Astrocyte of the hippocampus (primary cell): Measurements from ENCODE around the gene C17orf113.
"Not testable (repeated sequence)": the region's sequence is repeated elsewhere in the genome, so short reads cannot be mapped to it uniquely, and the experiment has no call there.

ENCODE experiments used
- DNase-seq: peaks from one replicate; pipeline ENCODE4 v3.0.0; 2011; ENCODE audit warnings: low read depth, low spot score

C17orf113 gene

DNA sequence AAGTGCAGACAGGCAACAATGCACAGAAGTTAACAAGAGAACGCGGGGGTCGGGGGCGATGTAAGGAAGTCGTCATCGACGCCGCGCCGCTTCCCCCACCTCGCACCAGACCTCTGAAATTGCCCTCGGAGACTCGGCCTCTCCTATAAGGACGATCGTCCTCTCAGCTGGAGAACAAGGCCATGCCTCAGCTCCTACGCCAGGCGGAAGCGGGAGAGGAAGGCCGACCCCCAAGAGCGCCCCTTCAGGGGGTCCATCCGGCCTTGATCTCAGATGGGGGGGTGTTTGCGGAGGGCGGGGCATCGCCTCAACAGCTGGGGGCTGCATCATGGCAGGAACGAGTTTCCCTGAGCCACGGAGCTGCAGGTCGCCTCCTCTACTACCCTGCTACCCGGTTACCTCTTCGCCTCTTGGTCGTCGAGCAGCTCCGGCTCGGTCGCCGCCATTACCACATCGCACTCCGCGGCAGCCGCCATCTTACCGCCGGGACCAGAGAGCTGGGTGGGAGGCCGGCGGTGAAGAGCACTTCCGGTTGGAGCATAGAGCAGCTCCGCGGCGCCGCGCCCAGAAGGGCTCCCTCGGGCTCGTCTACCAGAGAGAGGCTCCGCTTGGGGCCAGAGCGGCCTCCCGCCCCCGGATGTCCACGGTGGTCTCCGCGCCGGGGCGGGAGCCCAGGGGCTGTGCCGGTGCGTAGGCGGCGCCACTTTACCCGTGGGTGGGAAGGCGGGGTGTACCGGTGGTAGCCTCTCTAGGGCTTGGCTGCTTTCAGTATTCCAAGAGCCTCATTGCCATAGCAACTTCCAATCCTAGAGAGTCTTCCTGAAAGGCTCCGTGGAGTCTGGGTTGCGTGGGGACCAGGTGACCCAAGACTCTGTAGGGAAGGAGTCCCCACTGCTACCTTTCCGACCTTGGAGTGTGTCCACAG, 33.2 kb downstream of the C17orf113 start, which contains the start of gene DNAJC7:
TSS of gene DNAJC7 (minus strand) at position 499 of the 925 bp plus-strand sequence. CDS start at position 476, 23 bp downstream.
- DNase-seq, result peak; percentile 97

DNA sequence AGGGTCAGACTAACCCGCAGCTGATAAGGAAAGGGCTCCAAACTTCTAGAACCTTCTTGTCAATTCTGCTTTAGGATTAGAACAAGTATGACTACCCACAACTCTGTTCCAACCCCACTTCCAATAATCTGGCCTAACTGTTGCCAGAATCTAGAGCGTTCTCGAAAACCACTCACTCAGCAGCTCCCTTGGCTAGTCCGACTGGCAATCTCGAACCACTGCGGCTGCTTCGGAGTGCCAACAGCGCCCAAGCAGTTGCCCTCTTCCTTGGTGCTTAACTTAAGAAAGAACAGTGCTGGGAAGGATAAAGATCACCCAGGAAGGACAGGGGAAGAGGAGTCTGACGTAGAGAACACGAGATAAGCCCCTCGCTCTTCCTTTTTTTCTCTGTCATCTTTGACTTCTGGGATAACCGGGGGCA, 34.0 kb downstream of the C17orf113 start:
- DNase-seq, result peak; percentile 59

- DNase-seq, result not testable (repeated sequence)
Observed at GRCh38 chr17:42013740-42014139, 36.7 kb downstream of the C17orf113 start.

- not testable (repeated sequence) for DNase-seq
Observed at GRCh38 chr17:42012363-42012762, 38.0 kb downstream of the C17orf113 start.

DNA sequence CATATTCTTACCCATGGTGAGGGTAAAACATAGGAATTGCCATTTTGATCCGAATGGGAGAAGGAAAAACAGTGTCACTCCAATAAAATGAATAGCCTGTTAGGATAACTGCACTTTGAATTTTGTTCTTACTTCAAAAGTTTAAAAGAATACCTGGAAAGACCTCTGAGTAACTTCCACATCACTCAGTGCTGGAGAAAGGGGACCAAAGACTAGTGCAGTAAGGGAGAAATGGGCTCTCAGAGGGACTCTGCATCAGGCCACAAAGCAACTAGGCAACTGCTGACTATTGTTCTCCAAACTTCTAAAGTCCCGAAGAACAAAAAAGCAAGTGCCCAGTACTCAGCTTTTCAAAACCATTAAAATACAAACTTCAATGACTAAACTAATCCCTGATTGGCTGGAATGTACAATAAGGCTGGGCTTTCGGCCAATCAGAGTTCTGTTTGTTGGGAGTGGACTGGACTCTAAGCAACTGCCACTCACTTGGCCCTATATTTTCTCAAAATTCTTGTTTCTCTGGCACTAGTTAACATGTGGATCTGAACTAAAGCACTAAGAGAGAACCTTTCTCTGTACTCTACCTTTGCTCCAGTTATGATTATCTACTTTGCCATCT, 39.4 kb downstream of the C17orf113 start:
- DNase-seq, result peak; percentile 48

GRCh38 chr17:42010266-42010680, 40.1 kb downstream of the C17orf113 start:
- DNase-seq, result not testable (repeated sequence)

DNA sequence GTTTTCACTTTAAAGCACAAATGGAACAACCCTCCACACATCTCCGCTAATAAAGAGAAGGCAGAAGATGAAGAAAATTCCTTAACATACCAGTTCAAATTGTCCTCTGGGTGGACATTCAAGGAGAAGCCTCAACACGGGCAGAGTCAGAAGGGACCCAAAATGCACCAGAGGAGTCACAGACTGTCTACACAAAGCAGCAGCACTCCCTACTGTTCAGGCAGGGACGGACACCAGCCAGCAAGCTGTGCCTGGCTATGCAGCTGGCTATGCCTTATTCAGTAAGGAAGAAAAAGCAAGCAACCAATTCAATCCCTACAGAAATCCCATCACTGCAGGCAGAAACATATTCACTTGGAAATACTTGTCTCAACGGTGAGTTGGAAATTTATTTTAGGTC, 41.2 kb downstream of the C17orf113 start:
- no peak for DNase-seq

DNA sequence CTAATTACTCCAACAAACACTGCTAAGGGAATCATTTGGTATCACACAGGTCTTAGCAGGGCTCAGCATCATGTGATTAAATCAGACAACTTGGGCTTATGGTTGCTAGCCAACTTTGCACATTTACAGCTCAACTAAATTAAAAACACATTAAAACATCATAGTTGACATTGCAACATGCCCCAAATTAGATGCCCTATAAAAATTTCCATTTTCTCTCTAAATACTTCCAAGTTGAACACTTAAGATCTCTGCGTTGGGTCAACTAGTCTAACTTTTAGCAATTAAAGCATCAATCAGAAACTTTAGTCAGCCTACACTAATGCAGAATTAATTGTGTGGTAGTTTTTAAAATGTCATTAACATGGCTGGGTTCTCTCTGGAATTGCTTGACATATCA, 45.2 kb downstream of the C17orf113 start:
- no peak for DNase-seq

GRCh38 chr17:42002792-42003301, 47.6 kb downstream of the C17orf113 start:
- peak; percentile 88 for DNase-seq

DNA sequence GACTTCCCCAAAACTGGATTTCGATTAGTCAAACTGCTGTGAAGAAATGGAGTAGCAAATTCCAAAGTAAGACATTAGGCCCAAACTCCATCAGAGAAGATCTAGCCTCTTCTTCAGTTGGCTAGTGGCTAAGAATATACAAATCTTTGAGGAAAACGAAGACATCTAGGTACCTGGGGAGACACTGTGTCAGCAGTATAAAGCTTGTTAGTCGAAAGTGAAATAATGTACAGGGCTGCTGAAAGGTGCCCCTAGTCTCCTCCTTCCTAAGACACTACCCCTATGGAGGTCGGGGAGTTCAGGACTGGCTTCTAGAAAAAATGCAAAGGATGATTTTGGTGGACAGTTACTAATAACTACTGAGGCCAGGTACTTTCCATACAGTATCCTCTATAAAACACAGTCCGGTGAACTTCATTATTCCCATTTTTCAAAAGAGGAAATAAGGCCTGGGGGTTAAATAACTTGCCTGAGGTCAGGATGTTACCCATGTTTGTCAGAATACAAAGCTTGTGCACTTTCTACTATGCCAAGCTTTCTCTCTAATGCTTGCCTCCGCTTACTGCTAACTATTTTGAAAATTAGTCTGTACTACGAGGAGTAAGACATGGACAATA, 48.1 kb downstream of the C17orf113 start:
- DNase-seq, result no peak

GRCh38 chr17:42001729-42002128, 48.7 kb downstream of the C17orf113 start:
- DNase-seq, result no peak

- DNase-seq, result no peak
Observed at GRCh38 chr17:42000413-42001133, 49.8 kb downstream of the C17orf113 start.

DNA sequence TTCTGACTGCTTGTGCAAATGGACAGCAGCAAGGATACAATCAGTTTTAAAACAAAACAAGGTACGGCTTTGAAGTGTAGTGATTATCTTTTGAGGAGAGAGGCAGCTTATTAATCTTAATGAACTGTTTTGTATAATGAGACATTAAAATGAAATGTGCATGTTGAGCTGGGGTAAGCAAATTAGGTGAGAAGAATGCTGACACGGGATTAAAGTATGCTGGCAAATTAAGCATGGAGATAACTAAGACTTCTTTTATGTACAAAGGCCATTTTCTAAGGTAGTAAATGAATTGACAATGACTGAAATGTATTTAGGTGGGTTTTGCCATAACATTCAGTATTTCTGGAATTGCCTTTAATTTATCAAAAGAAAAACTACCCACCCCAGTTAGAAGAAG, 51.9 kb downstream of the C17orf113 start:
- DNase-seq, result no peak

GRCh38 chr17:41996855-41997164, 53.6 kb downstream of the C17orf113 start:
- DNase-seq, result no peak

- no peak for DNase-seq
Observed at GRCh38 chr17:41992576-41992975, 57.8 kb downstream of the C17orf113 start.

DNA sequence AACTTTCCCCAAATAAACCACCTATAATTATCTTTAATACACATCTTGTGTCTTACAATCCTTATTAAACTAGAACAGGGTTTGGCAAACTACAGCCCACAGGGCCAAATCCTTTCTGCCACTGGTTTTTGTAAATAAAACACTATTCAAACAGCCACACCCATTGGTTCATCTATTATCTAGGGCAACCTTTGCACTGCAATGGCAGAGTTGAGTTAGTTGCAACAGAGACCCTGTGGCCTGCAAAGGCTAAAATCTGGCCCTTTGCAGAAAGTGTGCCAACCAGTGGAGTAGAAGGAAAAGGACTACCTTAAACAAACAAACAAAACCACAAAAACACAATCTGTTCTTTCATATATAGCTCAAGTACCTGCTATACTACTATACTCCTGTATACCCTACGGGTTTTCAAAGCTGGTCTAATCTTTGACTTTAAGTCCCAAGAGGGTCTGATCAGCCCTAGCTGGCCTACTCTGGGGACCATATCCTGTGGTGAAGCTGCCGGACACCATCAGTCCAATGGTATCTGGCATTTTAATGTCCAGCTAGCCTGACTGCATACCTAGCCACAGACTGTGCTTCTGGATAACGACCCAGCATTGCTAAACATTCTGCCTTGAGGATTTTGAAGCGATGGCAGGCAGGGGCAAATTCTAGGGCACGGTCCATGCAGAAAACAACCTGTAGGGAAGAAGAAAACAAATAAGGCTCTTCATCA, 60.5 kb downstream of the C17orf113 start:
- DNase-seq, result no peak

- DNase-seq, result no peak
Observed at GRCh38 chr17:41988418-41988817, 62.0 kb downstream of the C17orf113 start.
